Uterus (tissue), 4 donors: ENCODE measurements around the gene SEPHS2. TPM values are rescaled to one million over a fixed set of nuclear protein-coding genes. Genes with fewer than 3 reads are reported as not detected.
"Not testable (repeated sequence)": the region's sequence is repeated elsewhere in the genome, so short reads cannot be mapped to it uniquely, and the experiment has no call there.

Experiments
- DNase-seq, 2 donors: peaks; one replicate each; pipeline ENCODE4 v3.0.0-alpha.2; 2019 to 2020
- H3K27ac ChIP-seq, 2 donors: fragments of 200-600 bp; sonication (generic); 1 replicate in 1 of 2; 2 replicates in 1 of 2; pipeline ENCODE4 v1.5.1; 2016 to 2018
- H3K27me3 ChIP-seq, 2 donors: fragments of 200-600 bp; sonication (generic); one replicate each; pipeline ENCODE4 v1.5.1; 2018 to 2019; ENCODE audit warnings: control low read depth in 1 of 2
- H3K36me3 ChIP-seq, 2 donors: fragments of 200-600 bp; sonication (generic); one replicate each; pipeline ENCODE4 v1.5.1; 2019; ENCODE audit warnings: control low read depth in 1 of 2
- H3K4me1 ChIP-seq, 2 donors: fragments of 200-600 bp; sonication (generic); one replicate each; pipeline ENCODE4 v1.5.1; 2018 to 2019; ENCODE audit warnings: control low read depth in 1 of 2
- H3K4me3 ChIP-seq, 2 donors: fragments of 200-600 bp; sonication (generic); 1 replicate in 1 of 2; 2 replicates in 1 of 2; pipeline ENCODE4 v1.5.1; 2018 to 2019; ENCODE audit warnings: mild to moderate bottlenecking in 1 of 2
- H3K9me3 ChIP-seq, 2 donors: fragments of 200-600 bp; sonication (generic); one replicate each; pipeline ENCODE4 v1.5.1; 2019; ENCODE audit warnings: control low read depth in 1 of 2
- POLR2A ChIP-seq, 2 donors: fragments of 450-650 bp; IDR thresholded peaks; one replicate each; pipeline ENCODE4 v1.6.1; 2016; ENCODE audit warnings: antibody characterized with exemption in 2 of 2, mild to moderate bottlenecking in 1 of 2, moderate library complexity in 1 of 2
- intact Hi-C: fragments of 100-400 bp; cut with DNase I; formaldehyde crosslinking; loops from one replicate; pipeline ENCODE4 v1.15.1; 2023; ENCODE audit warnings: low total_unique reads
- total RNA-seq, 4 donors: library from RNA; depleted of rRNA in 3 of 4; stranded (reverse); fragments of >200 nt in 3 of 4; gene quantifications; one replicate each; pipeline versions ENCODE4 v1.1.0 to v1.2.4, GENCODE V29; 2014 to 2023
- TF ChIP-seq, protein P1 (sequence below), 4 experiments: fragments of 200-600 bp in 2 of 4; fragments of 450-650 bp in 2 of 4; sonication (generic) in 2 of 4; IDR thresholded peaks; one replicate each; pipeline ENCODE4 v1.5.1; 2016 to 2019; ENCODE audit warnings: antibody characterized with exemption in 4 of 4, mild to moderate bottlenecking in 2 of 4, moderate library complexity in 1 of 4
- donor health status: DM: yes; HTN: yes; CAD: no.

Gene SEPHS2
- total RNA-seq, 4 donors from 2014 or later, result 13.6 to 30.9 (median 17.1) TPM

DNA sequence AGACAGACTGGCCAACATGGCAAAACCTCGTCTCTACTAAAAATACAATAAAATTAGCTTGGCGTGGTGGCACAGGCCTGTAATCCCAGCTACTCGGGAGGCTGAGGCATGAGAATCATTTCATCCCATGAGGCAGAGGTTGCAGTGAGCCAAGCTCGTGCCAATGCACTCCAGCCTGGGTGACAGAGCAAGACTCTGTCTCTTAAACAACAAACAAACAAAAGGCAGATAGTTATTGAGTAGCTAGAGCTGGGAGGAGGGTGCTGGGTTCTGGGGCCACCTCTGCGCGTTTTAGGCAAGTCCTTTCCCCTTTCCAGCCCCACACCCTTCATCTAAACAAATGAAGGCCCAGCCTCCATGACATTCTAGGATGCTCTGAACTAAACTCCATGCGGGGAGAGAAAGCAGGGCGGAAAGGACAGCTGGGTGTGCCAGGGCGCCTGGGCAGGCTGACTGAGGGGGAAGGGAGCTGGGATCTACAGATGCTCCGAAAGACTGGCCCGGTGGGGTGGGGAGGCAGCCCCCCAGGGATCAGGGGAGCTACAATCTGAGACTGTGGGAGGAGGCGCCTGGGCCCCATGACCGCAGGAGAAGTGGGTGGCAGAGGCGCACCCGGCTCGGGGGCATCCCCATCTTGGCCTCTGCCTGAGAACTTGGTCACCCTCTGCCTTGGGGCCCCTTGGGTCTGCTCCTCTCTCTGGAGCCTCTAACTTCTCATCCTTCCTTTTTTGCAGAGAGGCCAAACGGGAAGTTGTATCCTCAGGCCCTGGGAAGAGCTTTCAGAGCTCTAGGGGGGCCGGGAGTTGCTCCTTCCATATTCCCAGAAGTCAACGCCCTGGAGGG is 27.8 kb upstream of the SEPHS2 start:
- no peak for DNase-seq

DNA sequence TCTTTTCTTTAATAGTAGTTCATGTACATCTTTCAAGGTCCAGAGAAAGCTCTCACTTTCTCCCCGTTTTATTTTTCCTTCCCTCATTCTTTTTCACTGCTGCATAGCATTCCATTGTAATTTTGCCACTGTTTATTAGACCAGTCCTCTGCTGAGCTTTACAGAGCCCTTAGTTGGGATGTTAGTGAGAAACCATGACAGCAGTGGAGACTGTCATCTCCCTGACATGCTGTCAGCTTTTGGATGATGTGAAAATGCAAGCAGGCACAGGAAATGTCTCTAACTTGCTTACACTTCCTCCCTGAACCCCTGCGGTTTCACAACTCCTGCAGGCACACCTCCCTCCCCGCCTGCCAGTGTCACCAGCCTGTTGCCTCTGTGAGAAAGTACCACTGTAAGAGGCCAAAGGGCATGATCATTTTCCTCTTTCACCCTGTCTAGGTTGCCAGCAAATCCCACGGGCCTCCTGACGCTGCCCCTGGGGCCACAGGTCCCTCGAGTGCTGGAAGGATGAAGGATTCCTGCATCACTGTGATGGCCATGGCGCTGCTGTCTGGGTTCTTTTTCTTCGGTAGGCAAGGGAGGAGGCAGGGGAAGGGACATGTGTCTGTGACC is 26.8 kb upstream of the SEPHS2 start, which contains the start of gene ITGAL:
TSS of gene ITGAL (plus strand) at position 415 of the 615 bp plus-strand sequence. CDS start at position 511, 96 bp downstream.
- Histone ChIP-seq H3K27me3 (peaks cover 0 to 6% of the 10 kb centered on the region in 2 donors), H3K27ac (no peak within 1 kb of the TSS), H3K9me3 (no peaks in the 10 kb centered on the region), H3K4me3 (no peak within 1 kb of the TSS), H3K4me1 (no peaks in the 10 kb centered on the region), H3K36me3 (no peaks in the 10 kb centered on the region)
- intact Hi-C loops, result no loop called here
- DNase-seq, result no peak
- TF ChIP-seq, protein P1, sequence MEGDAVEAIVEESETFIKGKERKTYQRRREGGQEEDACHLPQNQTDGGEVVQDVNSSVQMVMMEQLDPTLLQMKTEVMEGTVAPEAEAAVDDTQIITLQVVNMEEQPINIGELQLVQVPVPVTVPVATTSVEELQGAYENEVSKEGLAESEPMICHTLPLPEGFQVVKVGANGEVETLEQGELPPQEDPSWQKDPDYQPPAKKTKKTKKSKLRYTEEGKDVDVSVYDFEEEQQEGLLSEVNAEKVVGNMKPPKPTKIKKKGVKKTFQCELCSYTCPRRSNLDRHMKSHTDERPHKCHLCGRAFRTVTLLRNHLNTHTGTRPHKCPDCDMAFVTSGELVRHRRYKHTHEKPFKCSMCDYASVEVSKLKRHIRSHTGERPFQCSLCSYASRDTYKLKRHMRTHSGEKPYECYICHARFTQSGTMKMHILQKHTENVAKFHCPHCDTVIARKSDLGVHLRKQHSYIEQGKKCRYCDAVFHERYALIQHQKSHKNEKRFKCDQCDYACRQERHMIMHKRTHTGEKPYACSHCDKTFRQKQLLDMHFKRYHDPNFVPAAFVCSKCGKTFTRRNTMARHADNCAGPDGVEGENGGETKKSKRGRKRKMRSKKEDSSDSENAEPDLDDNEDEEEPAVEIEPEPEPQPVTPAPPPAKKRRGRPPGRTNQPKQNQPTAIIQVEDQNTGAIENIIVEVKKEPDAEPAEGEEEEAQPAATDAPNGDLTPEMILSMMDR (IDR thresholded peaks at IDR 0.05), result no peak
- TF ChIP-seq POLR2A (IDR thresholded peaks at IDR 0.05), result no peak

More for the DNA sequence above, 27.8 kb upstream of the SEPHS2 start:
- intact Hi-C loops, result no loop called here
- H3K27me3 ChIP-seq, result peaks cover 0 to 6% of the 10 kb centered on the region in 2 donors
- no peaks in the 10 kb centered on the region for H3K4me1 ChIP-seq
- no peak for TF ChIP-seq POLR2A (IDR thresholded peaks at IDR 0.05)
- TF ChIP-seq, protein P1 (IDR thresholded peaks at IDR 0.05), result no peak
- no peak overlapping the region for H3K27ac ChIP-seq
- H3K36me3 ChIP-seq, result no peaks in the 10 kb centered on the region
- H3K9me3 ChIP-seq, result no peaks in the 10 kb centered on the region
- no peak overlapping the region for H3K4me3 ChIP-seq

DNA sequence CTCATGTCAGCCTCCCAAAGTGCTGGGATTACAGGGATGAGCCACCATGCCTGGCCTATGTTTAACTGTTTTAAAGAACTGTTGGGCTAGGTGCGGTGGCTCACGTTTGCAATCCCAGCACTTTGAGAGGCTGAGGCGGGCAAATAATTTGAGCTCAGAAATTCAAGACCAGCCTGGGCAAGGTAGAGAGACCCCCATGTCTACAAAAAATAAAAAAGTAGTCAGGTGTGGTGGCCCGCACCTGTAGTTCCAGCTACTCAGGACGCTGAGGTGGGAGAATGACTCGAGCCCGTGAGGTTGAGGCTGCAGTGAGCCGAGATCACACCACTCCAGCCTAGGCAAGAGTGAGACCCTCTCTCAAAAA is 24.9 kb upstream of the SEPHS2 start:
- Histone ChIP-seq H3K27me3 (peaks cover 0 to 6% of the 10 kb centered on the region in 2 donors), H3K4me1 (no peaks in the 10 kb centered on the region), H3K36me3 (no peaks in the 10 kb centered on the region), H3K4me3 (no peak overlapping the region), H3K27ac (no peak overlapping the region), H3K9me3 (no peaks in the 10 kb centered on the region)
- intact Hi-C loops, result no loop called here
- no peak for TF ChIP-seq POLR2A (IDR thresholded peaks at IDR 0.05)
- TF ChIP-seq, protein P1 (IDR thresholded peaks at IDR 0.05), result no peak
- no peak for DNase-seq

DNA sequence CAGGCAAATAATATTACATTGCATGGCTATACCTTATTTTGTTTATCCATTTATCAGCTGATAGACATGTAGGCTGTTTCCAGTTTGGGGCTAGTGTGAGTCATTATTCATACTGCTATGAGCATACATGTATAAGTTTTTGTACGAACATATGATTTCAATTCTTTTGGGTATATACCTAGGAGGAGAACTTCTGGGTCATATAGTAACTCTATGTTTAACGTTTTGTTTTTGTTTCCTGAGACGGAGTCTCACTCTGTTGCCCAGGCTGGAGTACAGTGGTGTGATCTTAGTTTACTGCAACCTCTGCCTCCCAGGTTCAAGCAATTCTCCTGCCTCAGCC is 24.5 kb upstream of the SEPHS2 start:
- intact Hi-C loops, result no loop called here
- Histone ChIP-seq H3K9me3 (no peaks in the 10 kb centered on the region), H3K36me3 (no peaks in the 10 kb centered on the region), H3K4me1 (no peaks in the 10 kb centered on the region), H3K4me3 (no peak overlapping the region), H3K27ac (no peak overlapping the region), H3K27me3 (peaks cover 0 to 6% of the 10 kb centered on the region in 2 donors)
- DNase-seq, result no peak
- TF ChIP-seq, protein P1 (IDR thresholded peaks at IDR 0.05), result no peak
- TF ChIP-seq POLR2A (IDR thresholded peaks at IDR 0.05), result no peak

DNA sequence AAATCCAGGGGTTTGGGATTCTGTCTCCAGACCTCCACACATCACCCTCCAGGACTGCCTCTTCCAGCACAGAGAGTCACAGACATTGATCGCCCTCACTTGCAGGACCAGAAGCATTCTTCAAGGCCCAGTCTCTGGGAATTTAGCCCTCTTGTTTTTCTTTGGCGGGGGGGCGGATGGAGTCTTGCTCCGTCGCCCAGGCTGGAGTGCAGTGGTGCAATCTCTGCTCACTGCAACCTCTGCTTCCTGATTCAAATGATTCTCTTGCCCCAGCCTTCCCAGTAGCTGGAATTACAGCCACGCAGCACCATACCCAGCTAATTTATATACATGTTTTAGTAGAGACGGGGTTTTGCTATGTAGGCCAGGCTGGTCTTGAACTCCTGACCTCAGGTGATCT is 18.4 kb upstream of the SEPHS2 start:
- no peak overlapping the region for H3K27ac ChIP-seq
- TF ChIP-seq, protein P1 (IDR thresholded peaks at IDR 0.05), result no peak
- no peak for TF ChIP-seq POLR2A (IDR thresholded peaks at IDR 0.05)
- intact Hi-C loops, result no loop called here
- no peaks in the 10 kb centered on the region for H3K36me3 ChIP-seq
- H3K4me3 ChIP-seq, result no peak overlapping the region
- H3K4me1 ChIP-seq, result no peaks in the 10 kb centered on the region
- H3K27me3 ChIP-seq, result no peaks in the 10 kb centered on the region
- no peaks in the 10 kb centered on the region for H3K9me3 ChIP-seq
- no peak for DNase-seq

DNA sequence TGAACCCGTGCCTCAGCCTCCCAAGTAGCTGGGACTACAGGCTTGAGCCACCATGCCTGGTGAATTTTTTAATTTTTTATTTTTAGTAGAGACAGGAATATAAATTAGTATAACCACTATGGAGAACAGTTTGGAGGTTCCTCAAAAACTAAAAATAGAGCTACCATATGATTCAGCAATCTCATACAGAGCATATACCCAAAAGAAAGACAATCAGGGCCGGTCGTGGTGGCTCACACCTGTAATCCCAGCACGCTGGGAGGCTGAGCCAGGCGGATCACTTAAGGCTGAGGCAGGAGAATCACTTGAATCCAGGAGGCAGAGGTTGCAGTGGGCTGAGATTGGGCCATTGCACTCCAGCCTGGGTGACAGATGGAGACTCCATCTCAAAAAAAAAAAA is 15.8 kb upstream of the SEPHS2 start:
- DNase-seq, H3K27me3 ChIP-seq, H3K9me3 ChIP-seq, intact Hi-C loops, H3K4me3 ChIP-seq, H3K27ac ChIP-seq, H3K4me1 ChIP-seq, H3K36me3 ChIP-seq: not testable (repeated sequence)
